ENCODE measurements around the gene TUBA1A.
"Not testable (repeated sequence)": the region's sequence is repeated elsewhere in the genome, so short reads cannot be mapped to it uniquely, and the experiment has no call there.

TUBA1A gene

GRCh38 chr12:49188916-49189367, at the start of gene TUBA1A:
Gene TUBA1A (minus strand): TSS chr12:49189080. CDS start chr12:49188979, 101 bp downstream.
- DNase-seq: peak; percentile 99

DNA sequence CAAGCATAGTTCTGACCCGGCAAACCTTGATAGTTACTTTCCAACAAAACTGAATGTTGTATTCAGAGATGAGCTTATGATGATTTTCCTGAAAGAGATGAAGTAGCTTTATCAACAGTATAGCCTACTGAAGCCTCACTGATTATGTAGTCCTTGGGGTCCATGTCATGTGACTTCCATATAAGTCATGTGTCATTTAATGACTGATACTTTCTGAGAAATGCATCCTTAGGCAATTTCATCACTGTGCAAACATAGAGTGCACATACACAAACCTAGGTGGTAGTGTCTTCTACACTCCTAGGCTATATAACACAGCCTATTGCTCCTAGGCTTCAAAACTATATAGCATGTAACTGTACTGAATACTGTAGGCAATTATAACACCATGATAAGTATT, 47.5 kb upstream of the TUBA1A start:
- DNase-seq: no peak

- peak; percentile 93 for DNase-seq
Measured at GRCh38 chr12:49233842-49234526, 45.1 kb upstream of the TUBA1A start.

DNA sequence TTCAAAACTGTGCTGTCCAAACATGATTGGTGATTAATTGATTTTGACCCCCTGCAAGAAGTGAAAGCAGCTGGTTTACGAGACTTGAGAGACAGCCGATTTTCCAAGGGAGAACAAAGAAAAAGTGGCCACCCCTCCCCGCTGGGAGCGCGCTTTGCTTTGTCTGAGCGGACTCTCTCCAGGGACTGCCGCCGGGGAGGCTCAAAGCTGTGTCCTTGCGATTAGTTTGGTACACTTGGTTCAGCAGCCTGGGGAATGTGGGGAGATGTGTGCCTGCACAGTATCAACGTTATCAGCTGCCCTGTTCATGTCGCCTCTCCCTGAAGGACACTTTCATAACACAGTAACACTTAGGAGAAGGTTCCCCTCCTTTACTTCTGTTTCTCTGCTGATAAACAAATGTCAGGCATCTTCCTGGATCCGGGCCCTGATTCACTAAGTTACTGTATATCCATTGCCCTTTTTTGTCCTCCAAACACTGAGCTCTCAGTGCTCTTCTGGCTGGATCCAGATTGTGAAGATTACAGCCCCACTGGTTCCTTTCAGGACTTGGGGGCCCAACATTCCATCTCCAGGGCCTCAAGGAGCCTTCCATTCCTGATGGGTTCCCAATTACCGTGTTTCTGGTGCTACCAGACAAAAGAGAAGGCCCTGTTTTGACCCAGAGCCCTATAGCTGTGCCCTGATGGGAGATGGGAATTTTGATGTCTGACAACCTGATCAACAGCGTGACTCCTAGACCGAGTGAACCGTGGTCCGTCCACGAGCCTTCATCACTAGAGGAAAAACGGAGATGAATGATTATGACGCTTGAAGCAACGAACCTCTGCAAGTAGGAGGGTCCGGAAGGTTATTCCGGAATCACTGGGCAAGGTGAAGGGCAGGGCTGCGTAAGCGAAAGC, 44.3 kb upstream of the TUBA1A start:
- peak; percentile 32 for DNase-seq

GRCh38 chr12:49231878-49232655, 43.2 kb upstream of the TUBA1A start:
- DNase-seq: peak; percentile 56

GRCh38 chr12:49230805-49231194, 41.9 kb upstream of the TUBA1A start:
- DNase-seq: no peak

- DNase-seq: peak; percentile 87
Measured at GRCh38 chr12:49230176-49230804, 41.4 kb upstream of the TUBA1A start.

- no peak for DNase-seq
Measured at GRCh38 chr12:49228653-49229052, 39.8 kb upstream of the TUBA1A start.

DNA sequence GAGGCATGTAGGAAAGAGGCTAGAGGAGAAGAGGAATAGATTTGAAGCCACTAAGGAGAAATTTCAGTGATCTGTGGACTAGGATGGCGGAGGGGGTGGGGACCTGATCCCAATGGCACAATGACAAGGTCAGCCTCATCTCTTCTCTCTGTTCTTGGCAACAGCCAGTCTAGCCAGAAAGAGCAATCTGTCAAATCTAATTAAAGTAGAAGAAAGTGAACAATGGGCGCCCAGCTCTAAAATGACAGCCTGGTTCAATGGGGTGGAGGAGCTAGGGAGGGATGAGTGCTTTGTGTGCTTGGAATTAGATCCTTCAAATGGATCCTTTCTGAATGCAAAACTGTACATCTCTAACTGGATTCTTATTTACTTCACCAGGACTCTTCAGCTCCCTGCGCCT, 38.8 kb upstream of the TUBA1A start:
- no peak for DNase-seq

- DNase-seq: no peak
Measured at GRCh38 chr12:49225576-49226166, 36.8 kb upstream of the TUBA1A start.

DNA sequence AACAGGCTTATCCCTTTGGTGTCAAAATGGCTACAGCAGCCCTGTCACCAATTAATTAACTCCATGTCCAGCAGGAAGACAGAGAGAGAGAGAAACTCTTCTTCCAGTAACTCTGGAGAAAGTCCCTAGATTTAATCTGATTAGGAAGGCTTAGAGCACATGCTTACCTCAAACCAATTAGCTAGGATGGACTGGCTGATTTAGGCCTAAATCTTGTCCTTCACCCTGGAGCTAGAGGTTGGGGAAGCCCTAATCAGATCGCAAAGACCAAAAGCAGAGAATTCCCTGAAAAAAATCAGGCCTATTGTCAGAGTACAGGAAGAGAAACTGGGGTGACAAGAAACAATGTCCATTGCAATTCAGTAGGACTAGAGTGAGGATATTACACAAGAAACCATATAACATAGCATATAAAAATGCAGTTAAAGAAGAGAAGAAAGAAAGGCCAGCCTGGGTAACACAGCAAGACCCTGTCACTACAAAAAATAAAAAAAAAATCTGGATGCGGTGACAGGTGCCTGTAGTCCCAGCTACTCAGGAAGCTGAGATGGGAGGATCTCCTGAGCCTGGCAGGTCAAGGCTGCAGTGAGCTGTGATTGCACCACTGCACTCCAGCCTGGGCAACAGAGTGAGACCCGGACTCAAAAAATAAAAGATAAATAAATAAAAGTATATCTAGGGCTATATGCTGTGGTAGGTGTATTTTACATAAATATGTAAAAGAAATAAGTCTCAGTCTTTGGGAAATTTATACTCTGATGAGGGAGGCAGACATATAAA, 34.9 kb upstream of the TUBA1A start:
- DNase-seq: no peak

GRCh38 chr12:49223122-49223521, 34.2 kb upstream of the TUBA1A start:
- DNase-seq: no peak

GRCh38 chr12:49220972-49221371, 32.1 kb upstream of the TUBA1A start:
- no peak for DNase-seq

DNA sequence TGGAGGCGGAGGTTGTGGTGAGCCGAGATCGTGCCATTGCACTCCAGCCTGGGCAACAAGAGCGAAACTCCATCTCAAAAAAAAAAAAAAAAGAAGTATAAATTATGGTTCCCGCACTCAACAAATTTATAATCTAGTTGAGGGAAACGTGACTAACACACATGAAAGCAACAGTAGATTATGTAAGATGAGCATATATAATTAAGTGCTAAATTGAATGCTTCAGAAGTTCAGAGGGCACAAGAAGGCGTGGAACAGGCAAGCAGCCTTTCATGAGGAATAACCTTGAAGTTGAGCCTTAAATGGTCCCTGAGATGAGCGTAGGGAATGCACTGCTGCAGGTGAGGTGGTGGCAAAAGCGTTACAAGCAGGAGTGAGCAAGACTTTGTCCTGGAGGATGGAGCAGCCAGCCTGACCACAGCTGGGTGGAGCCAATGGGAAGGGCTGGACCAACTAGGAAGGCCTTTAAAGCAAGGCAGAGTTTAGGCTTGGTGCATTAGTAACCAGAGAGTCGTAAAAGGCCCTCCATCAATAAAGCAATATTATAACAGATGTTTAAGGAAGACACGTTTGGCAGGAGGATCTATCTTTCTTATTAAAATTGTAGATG, 30.6 kb upstream of the TUBA1A start:
- no peak for DNase-seq

DNA sequence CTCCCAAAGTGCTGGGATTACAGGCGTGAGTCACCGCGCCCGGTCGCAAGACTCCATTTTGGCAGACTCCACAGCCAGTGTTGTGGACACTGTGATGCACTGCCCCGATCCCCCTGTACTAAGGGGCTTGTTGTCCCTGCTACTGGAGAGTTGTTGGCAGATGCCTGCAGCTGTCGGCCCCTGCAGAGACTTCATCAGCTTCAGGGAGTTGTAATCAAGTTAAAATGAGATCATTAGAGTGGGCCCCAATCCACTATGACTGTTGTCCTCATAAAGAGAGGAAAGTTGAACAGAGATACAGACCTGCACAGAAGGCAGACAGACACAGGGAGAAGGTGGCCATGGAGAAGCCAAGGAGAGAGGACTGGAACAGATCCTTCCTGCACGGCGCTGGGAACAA, 23.7 kb upstream of the TUBA1A start:
- no peak for DNase-seq

DNA sequence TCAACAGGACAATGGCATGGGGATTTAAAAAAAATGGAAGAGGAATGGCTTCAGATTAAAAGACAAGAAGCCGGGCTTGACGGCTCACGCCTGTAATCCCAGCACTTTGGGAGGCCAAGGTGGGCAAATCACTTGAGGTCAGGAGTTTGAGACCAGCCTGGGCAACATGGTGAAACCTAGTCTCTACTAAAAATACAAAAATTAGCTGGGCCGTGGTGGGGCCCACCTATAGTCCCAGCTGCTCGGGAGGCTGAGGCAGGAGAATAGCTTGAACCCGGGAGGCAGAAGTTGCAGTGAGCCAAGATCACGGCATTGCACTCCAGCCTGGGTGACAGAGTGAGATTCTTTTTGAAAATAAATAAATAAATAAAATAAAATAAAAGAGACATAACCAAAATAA, 21.8 kb upstream of the TUBA1A start:
- not testable (repeated sequence) for DNase-seq

GRCh38 chr12:49208676-49209075, 19.8 kb upstream of the TUBA1A start:
- DNase-seq: peak; percentile 35

GRCh38 chr12:49208146-49208545, 19.3 kb upstream of the TUBA1A start:
- DNase-seq: no peak

DNA sequence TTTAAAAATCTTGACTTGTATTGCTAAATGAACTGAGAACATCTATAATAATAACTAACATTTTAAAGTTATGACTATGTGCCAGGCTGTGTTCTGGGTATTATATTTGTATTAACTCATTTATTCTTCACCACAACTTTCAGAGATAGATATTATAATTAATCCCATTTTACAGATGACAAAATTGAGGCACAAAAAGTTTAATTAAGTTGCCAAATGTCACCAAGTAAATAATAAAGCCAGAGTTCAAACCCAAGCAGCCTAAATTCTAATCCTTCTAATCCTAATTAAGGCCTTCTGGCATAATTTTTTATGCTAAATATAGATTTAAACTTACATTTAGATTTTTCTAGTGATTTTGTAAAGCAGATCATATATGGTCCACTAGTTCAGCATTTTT, 17.5 kb upstream of the TUBA1A start:
- DNase-seq: no peak

DNA sequence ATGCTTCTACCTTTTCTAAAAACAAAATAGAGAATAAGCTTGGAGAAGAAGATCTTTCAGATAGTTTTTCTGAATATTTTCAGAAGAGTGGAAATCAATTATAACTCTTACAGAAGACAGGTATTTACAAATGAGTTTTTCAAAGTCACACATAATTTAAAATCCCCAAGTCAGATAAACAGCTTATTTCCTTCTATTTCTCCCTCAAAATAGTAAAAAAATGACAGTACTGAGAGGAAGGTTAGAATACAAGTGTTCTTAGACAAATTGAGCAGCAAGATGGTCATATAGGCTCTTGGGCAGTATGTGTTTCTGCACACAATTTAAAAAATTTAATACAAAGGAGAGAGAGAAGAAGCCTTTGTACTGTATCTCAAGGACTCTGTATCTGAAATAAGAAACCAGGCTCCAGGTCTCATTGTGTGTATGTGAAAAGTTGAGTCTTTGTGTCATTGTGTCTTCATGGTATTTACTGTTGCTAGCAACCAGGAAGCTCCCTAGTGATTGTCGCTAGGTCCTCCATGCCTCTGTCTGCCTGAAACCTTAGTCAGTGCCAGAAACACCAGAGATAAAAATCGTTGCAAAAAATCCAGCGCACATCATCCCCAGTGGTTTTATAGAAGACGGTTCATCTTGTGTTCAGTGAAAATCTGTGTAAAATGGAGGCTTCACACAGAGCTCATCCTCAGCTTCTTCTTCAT, 12.9 kb upstream of the TUBA1A start:
- DNase-seq: peak; percentile 96

Measured in DMS153 (cell line).